Breast epithelium (tissue), 4 donors: ENCODE measurements around the gene SYNE1. TPM values are rescaled to one million over a fixed set of nuclear protein-coding genes. Genes with fewer than 3 reads are reported as not detected.

Source experiments
- DNase-seq, 2 donors: peaks; one replicate each; pipeline ENCODE4 v3.0.0-alpha.2; 2019; ENCODE audit warnings: low spot score in 2 of 2
- H3K27ac ChIP-seq, 2 donors: fragments of 200-600 bp; sonication (generic) in 1 of 2; one replicate each; pipeline ENCODE4 v1.5.1; 2016 to 2019; ENCODE audit warnings: mild to moderate bottlenecking in 1 of 2
- H3K27me3 ChIP-seq, 2 donors: fragments of 200-600 bp; sonication (generic) in 1 of 2; one replicate each; pipeline versions ENCODE4 v1.5.1 to v1.6.0; 2017 to 2019; ENCODE audit warnings: control low read depth in 1 of 2, mild to moderate bottlenecking in 1 of 2
- H3K36me3 ChIP-seq: fragments of 200-600 bp; one replicate; pipeline ENCODE4 v1.5.1; 2019
- H3K4me1 ChIP-seq, 2 donors: fragments of 200-600 bp; sonication (generic); one replicate each; pipeline ENCODE4 v1.5.1; 2016 to 2019; ENCODE audit warnings: control low read depth in 1 of 2
- H3K4me3 ChIP-seq, 3 donors: fragments of 200-600 bp; sonication (generic); 1 replicate in 2 of 3; 2 replicates in 1 of 3; pipeline ENCODE4 v1.5.1; 2016 to 2019; ENCODE audit warnings: mild to moderate bottlenecking in 3 of 3, moderate library complexity in 2 of 3
- H3K9me3 ChIP-seq, 2 donors: fragments of 200-600 bp; sonication (generic) in 1 of 2; one replicate each; pipeline ENCODE4 v1.5.1; 2016 to 2019; ENCODE audit warnings: control low read depth in 1 of 2
- CTCF ChIP-seq, 3 donors: fragments of 450-650 bp; IDR thresholded peaks; one replicate each; pipeline ENCODE4 v1.5.1; 2016 to 2017; ENCODE audit warnings: antibody characterized with exemption in 3 of 3, mild to moderate bottlenecking in 3 of 3, moderate library complexity in 3 of 3
- POLR2A ChIP-seq: fragments of 450-650 bp; IDR thresholded peaks from one replicate; pipeline ENCODE4 v1.6.1; 2016; ENCODE audit warnings: antibody characterized with exemption, mild to moderate bottlenecking, moderate library complexity
- POLR2AphosphoS5 ChIP-seq, 3 donors: sonication (generic); formaldehyde crosslinking; IDR thresholded peaks; one replicate each; pipeline ENCODE4 v1.6.1; 2017; ENCODE audit warnings: antibody characterized with exemption in 3 of 3
- intact Hi-C: fragments of 100-400 bp; cut with DNase I; formaldehyde crosslinking; loops from one replicate; pipeline ENCODE4 v1.15.1; 2023; ENCODE audit warnings: low total_unique reads
- total RNA-seq, 3 donors: library from RNA; depleted of rRNA; stranded (reverse); fragments of >200 nt; gene quantifications; one replicate each; pipeline ENCODE4 v1.1.0, GENCODE V29; 2016

SYNE1 gene
- total RNA-seq, 3 donors from 2014 or later: 80.9 to 106 (median 95.7) TPM

- Histone ChIP-seq H3K9me3 (no peaks in the 10 kb centered on the region), H3K36me3 (no peaks in the 10 kb centered on the region), H3K4me3 (no peak overlapping the region), H3K27me3 (no peaks in the 10 kb centered on the region), H3K4me1 (peaks cover 0 to 16% of the 10 kb centered on the region in 2 donors), H3K27ac (peak overlapping the region; percentile 43 to 67)
- no peak for TF ChIP-seq CTCF (IDR thresholded peaks at IDR 0.05)
- TF ChIP-seq POLR2A: no peak
- TF ChIP-seq POLR2AphosphoS5 (IDR thresholded peaks at IDR 0.05): peak in 2 of 3 donors; percentile 24 to 40
- DNase-seq: peak in 1 of 2 donors; percentile 78
- intact Hi-C loops: no loop called here
Measured at GRCh38 chr6:152089992-152090391, 547.2 kb downstream of the SYNE1 start.

GRCh38 chr6:152087701-152088100 lies 549.5 kb downstream of the SYNE1 start:
- no peak overlapping the region for H3K27ac ChIP-seq

GRCh38 chr6:152087096-152087495 lies 550.1 kb downstream of the SYNE1 start:
- H3K4me3 ChIP-seq: no peak overlapping the region
- no peak for DNase-seq
- no peaks in the 10 kb centered on the region for H3K9me3 ChIP-seq
- peaks cover 0 to 15% of the 10 kb centered on the region in 2 donors for H3K4me1 ChIP-seq
- TF ChIP-seq POLR2A (no peak), CTCF (IDR thresholded peaks at IDR 0.05) (no peak), POLR2AphosphoS5 (IDR thresholded peaks at IDR 0.05) (no peak)
- no peaks in the 10 kb centered on the region for H3K36me3 ChIP-seq
- no peak overlapping the region for H3K27ac ChIP-seq
- intact Hi-C loops: no loop called here
- no peaks in the 10 kb centered on the region for H3K27me3 ChIP-seq

More at GRCh38 chr6:152087701-152088100, 549.5 kb downstream of the SYNE1 start:
- no peaks in the 10 kb centered on the region for H3K36me3 ChIP-seq
- no peak for TF ChIP-seq POLR2AphosphoS5 (IDR thresholded peaks at IDR 0.05)
- no peak for TF ChIP-seq POLR2A
- TF ChIP-seq CTCF (IDR thresholded peaks at IDR 0.05): no peak
- H3K27me3 ChIP-seq: no peaks in the 10 kb centered on the region
- H3K4me1 ChIP-seq: peaks cover 0 to 16% of the 10 kb centered on the region in 2 donors
- intact Hi-C loops: no loop called here
- H3K4me3 ChIP-seq: no peak overlapping the region
- no peak for DNase-seq
- H3K9me3 ChIP-seq: no peaks in the 10 kb centered on the region

- H3K4me3 ChIP-seq: no peak overlapping the region
- H3K36me3 ChIP-seq: no peaks in the 10 kb centered on the region
- H3K27ac ChIP-seq: no peak overlapping the region
- no peak for DNase-seq
- H3K4me1 ChIP-seq: peaks cover 0 to 7% of the 10 kb centered on the region in 2 donors
- intact Hi-C loops: no loop called here
- H3K9me3 ChIP-seq: no peaks in the 10 kb centered on the region
- TF ChIP-seq POLR2AphosphoS5 (IDR thresholded peaks at IDR 0.05): no peak
- TF ChIP-seq POLR2A: no peak
- TF ChIP-seq CTCF (IDR thresholded peaks at IDR 0.05): no peak
- no peaks in the 10 kb centered on the region for H3K27me3 ChIP-seq
Measured at GRCh38 chr6:152086223-152086873, 550.8 kb downstream of the SYNE1 start.

GRCh38 chr6:152085451-152085921 lies 551.7 kb downstream of the SYNE1 start:
- Histone ChIP-seq H3K36me3 (no peaks in the 10 kb centered on the region), H3K9me3 (no peaks in the 10 kb centered on the region), H3K4me1 (peaks cover 0 to 4% of the 10 kb centered on the region in 2 donors), H3K4me3 (no peak overlapping the region), H3K27me3 (no peaks in the 10 kb centered on the region), H3K27ac (no peak overlapping the region)
- TF ChIP-seq POLR2AphosphoS5 (IDR thresholded peaks at IDR 0.05) (no peak), POLR2A (no peak), CTCF (IDR thresholded peaks at IDR 0.05) (no peak)
- DNase-seq: no peak
- intact Hi-C loops: no loop called here
